HUES6 (cell line): ENCODE data around the gene AGPS.

Source experiments
- H3K27ac ChIP-seq: 2 replicates; pipeline ENCODE4 v1.7.0; 2013; ENCODE audit warnings: low read depth, mild to moderate bottlenecking, low read length, inconsistent platforms
- H3K27me3 ChIP-seq: 2 replicates; pipeline ENCODE4 v1.6.1; 2013; ENCODE audit warnings: low read length; ENCODE audit not compliant: control insufficient read depth, insufficient read depth
- H3K36me3 ChIP-seq: 2 replicates; pipeline ENCODE4 v1.6.1; 2013; ENCODE audit warnings: low read length; ENCODE audit not compliant: control insufficient read depth, insufficient read depth
- H3K4me1 ChIP-seq: 2 replicates; pipeline ENCODE4 v1.6.1; 2013; ENCODE audit warnings: low read length; ENCODE audit not compliant: control insufficient read depth, insufficient read depth
- H3K4me3 ChIP-seq: 2 replicates; pipeline ENCODE4 v1.5.1; 2013; ENCODE audit warnings: low read depth, low read length
- H3K9ac ChIP-seq: one replicate; pipeline ENCODE4 v1.6.1; 2013; ENCODE audit warnings: mild to moderate bottlenecking, low read length
- H3K9me3 ChIP-seq: 2 replicates; pipeline ENCODE4 v1.6.1; 2013; ENCODE audit warnings: low read depth, low read length; ENCODE audit not compliant: control insufficient read depth, insufficient read depth

The AGPS gene

DNA sequence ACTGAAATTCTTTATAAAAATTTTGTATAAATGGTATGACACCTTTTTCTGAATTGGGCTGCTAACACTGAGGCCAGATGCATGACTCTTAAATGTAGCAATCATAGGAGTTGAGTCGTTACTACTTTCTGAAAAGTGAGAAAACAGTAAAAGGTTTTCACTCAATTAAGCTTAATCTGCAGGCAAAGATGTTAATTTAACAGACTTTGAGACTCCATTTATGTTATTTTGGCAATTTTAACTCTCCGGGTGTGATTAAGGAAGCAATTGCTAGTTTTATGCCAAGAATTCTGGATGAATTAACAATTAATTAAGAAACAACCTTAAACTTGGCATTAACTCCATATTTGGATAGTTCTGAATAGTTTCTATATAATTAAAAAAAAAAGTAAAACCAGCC, 104.3 kb downstream of the AGPS start:
- Histone ChIP-seq H3K4me3 (no peak overlapping the region), H3K9me3 (no peaks in the 10 kb centered on the region), H3K27ac (no peak overlapping the region), H3K36me3 (peaks cover 9% of the 10 kb centered on the region; the same call in 1 of the 2 replicates), H3K27me3 (no peaks in the 10 kb centered on the region), H3K9ac (no peak overlapping the region), H3K4me1 (no peaks in the 10 kb centered on the region)

DNA sequence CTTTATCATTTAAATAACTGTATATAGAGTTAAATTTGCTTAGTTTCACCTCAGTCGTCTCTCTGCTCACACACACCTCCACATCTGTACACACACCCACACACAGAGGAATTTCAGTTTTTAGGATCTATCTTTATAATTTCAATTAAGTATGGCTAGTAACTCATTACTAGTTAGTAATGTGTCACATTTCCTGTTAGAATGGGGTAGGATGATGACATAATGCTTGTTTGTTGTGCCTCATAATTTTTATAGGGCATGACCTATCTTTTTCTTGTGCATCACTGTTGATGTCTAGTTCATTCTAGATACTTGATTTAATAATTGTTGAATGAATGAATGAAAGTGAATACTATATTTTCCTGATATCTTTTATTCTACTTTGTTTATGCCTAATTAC, 108.6 kb downstream of the AGPS start:
- H3K9me3 ChIP-seq: no peaks in the 10 kb centered on the region
- no peak overlapping the region for H3K27ac ChIP-seq
- no peak overlapping the region for H3K4me3 ChIP-seq
- H3K4me1 ChIP-seq: no peaks in the 10 kb centered on the region
- no peaks in the 10 kb centered on the region for H3K27me3 ChIP-seq
- H3K36me3 ChIP-seq: 0 out of 2 replicates have a peak, but pooled peaks cover 3% of the 10 kb centered on the region
- H3K9ac ChIP-seq: no peak overlapping the region

DNA sequence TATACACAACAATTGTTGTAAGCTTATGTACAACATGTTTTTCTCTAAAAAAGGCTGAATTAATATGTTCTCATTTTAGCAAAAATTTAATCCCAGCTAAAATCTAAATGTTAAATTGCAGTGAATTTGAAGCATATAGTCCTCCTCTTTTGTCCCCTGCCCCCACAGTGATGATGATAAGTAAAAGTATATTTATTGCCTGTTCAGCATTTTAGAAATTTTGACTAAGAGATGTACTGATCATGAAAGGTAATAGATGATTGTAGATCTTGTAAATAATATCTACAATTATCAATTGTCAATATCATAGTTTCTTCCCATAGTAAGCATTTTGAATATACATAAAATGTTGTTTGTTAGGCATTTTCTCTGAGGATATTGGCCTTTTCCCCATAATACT, 113.9 kb downstream of the AGPS start:
- no peak overlapping the region for H3K27ac ChIP-seq
- H3K36me3 ChIP-seq: peaks cover 8% of the 10 kb centered on the region; the same call in 1 of the 2 replicates
- no peak overlapping the region for H3K4me3 ChIP-seq
- no peak overlapping the region for H3K9ac ChIP-seq
- no peaks in the 10 kb centered on the region for H3K4me1 ChIP-seq
- H3K9me3 ChIP-seq: no peaks in the 10 kb centered on the region
- H3K27me3 ChIP-seq: no peaks in the 10 kb centered on the region

DNA sequence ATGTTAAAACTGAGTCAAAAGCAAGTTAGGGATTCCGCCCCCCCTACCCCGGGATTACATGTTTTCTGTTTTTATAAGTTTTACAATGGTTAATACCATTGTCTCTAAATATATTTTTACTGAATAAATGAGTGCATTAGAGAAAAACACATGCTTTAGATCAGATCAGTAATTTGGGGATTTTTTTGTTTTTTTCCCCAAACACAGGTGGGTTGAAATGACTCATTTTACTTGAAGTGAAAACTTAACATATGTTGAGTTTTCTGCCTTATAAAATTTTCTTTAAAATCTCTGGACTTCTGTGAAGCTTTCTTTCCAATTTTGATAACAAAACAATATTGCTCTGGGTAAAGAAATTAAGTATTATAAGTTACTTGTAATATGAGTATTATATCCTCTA, 114.4 kb downstream of the AGPS start:
- H3K9me3 ChIP-seq: no peaks in the 10 kb centered on the region
- H3K4me3 ChIP-seq: no peak overlapping the region
- H3K27me3 ChIP-seq: no peaks in the 10 kb centered on the region
- H3K4me1 ChIP-seq: no peaks in the 10 kb centered on the region
- H3K27ac ChIP-seq: no peak overlapping the region
- no peak overlapping the region for H3K9ac ChIP-seq
- H3K36me3 ChIP-seq: peaks cover 8% of the 10 kb centered on the region; the same call in 1 of the 2 replicates

DNA sequence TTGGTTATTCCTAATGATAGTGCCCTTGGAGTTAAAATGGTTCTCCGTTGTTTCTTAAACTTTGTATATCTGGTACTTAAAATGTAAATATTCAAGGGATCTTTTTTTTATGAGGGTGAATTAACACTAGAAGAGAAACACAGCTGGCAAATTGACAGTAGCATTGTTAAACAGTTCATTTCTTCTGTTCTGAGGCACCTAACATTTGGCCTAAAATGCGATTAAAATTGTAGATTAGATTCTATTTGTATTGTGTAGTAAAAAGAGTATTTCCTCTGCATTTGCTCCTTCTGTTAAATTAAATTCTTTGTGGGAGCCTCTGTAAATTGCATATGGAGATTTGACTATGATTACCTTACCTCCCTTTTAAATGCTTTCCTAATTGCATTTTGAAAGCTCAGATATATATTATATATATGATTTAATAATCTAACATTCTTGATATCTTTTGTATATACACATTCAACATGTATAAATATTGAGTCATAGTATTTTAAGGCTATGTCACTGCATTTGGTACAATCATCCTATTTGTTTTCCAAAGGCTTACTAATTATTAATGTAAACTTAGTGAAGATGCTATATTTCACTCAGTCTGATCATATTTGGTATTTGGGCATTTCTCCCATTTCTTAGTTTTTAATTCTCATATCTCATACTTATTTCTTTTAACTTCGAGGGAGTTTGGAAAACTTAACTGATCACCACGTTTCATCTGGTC, 124.4 kb downstream of the AGPS start:
- no peak overlapping the region for H3K4me3 ChIP-seq
- H3K27me3 ChIP-seq: no peaks in the 10 kb centered on the region
- H3K9me3 ChIP-seq: no peaks in the 10 kb centered on the region
- no peak overlapping the region for H3K9ac ChIP-seq
- H3K27ac ChIP-seq: no peak overlapping the region
- peaks cover 9% of the 10 kb centered on the region; the same call in 1 of the 2 replicates for H3K36me3 ChIP-seq
- H3K4me1 ChIP-seq: peaks cover 28% of the 10 kb centered on the region

DNA sequence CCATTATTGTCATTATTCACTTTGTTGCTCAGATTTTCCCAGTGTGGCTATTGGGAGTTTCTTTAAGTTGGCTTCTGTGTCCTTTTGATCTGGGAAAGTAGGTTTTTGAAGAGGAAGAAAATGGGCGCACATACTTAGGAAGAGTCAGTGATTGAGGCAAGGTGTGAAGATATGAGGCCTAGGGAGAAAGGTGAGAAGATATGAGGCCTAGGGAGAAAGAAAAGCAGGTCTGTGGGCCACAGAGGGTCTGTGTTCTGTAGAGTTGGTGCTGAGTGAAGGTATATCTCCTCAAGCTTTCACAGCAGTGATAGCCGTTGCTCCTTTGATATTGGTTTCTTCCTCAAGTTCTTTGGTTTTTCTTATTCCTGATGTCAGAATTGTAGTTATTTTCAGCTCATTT, 126.2 kb downstream of the AGPS start:
- Histone ChIP-seq H3K4me1 (peaks cover 28% of the 10 kb centered on the region), H3K9ac (no peak overlapping the region), H3K36me3 (peaks cover 9% of the 10 kb centered on the region; the same call in 1 of the 2 replicates), H3K27me3 (no peaks in the 10 kb centered on the region), H3K27ac (no peak overlapping the region), H3K9me3 (no peaks in the 10 kb centered on the region), H3K4me3 (no peak overlapping the region)

DNA sequence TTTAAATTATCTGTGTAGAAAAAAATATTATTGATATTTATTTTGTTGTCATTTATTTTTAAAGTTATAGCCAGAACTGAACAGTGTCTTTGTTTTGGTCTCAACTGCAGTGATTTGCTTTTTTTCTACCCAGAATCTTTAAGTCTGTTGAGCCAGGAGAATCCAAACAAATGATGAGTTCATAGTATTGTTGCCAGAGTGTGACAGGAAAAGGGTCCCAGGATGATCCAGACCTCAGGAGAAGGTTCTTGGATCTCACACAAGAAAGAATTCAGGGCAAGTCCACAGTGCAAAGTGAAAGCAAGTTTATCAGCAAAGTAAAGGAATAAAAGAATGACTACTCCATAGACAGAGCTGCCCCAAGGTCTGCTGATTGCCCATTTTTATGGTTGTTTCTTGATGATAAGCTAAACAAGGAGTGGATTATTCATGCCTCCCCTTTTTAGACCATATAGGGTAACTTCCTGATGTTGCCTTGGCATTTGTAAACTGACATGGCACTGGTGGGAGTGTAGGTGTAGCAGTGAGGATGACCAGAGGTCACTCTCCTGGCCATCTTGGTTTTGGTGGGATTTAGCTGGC, 127.1 kb downstream of the AGPS start:
- peaks cover 6% of the 10 kb centered on the region; the same call in 1 of the 2 replicates for H3K36me3 ChIP-seq
- H3K9ac ChIP-seq: no peak overlapping the region
- H3K9me3 ChIP-seq: no peaks in the 10 kb centered on the region
- no peak overlapping the region for H3K4me3 ChIP-seq
- peaks cover 24% of the 10 kb centered on the region for H3K4me1 ChIP-seq
- no peaks in the 10 kb centered on the region for H3K27me3 ChIP-seq
- no peak overlapping the region for H3K27ac ChIP-seq

DNA sequence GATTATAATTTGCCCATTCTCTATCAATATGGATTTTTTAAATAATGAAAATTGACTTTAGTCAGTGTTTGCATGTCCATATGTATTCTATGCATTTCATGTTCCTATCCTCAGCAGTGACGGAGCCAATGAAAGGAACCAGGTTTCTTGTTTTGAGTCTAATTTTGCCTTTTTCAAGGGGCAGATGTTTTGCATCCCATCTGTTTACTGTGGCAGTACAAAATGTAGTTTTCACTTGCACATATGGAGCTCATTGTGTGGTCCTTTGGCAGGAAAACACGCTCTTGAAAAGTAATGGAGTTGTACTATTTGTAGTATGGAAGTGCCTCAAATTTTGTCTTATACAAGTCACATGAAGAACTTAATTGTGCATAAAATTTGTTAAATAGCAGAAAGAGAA, 127.8 kb downstream of the AGPS start:
- H3K9me3 ChIP-seq: no peaks in the 10 kb centered on the region
- H3K4me1 ChIP-seq: peaks cover 17% of the 10 kb centered on the region
- H3K9ac ChIP-seq: no peak overlapping the region
- no peak overlapping the region for H3K27ac ChIP-seq
- no peak overlapping the region for H3K4me3 ChIP-seq
- peaks cover 6% of the 10 kb centered on the region; the same call in 1 of the 2 replicates for H3K36me3 ChIP-seq
- H3K27me3 ChIP-seq: no peaks in the 10 kb centered on the region

DNA sequence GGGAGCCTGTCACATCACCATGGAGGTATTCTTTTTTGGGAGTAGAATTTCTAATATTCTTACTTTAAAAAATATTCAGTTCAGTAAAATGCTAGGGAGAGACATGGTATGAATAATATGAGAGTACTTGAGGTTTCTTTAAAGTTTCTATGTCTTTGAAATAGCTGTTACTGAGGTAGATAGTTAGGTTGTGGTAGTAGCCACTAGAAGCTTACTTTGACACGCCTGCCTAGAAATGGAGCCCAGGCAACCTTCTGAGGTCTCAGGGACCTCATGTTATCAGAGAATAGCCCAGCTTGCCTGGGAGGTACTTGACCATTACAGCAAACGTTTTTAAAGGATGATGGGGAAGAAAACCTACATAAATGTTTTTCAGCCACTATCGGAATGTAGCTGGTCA, 131.2 kb downstream of the AGPS start:
- Histone ChIP-seq H3K4me1 (peaks cover 9% of the 10 kb centered on the region; the same call in 1 of the 2 replicates), H3K27ac (no peak overlapping the region), H3K36me3 (peaks cover 6% of the 10 kb centered on the region; the same call in 1 of the 2 replicates), H3K9ac (no peak overlapping the region), H3K27me3 (no peaks in the 10 kb centered on the region), H3K9me3 (no peaks in the 10 kb centered on the region), H3K4me3 (no peak overlapping the region)

DNA sequence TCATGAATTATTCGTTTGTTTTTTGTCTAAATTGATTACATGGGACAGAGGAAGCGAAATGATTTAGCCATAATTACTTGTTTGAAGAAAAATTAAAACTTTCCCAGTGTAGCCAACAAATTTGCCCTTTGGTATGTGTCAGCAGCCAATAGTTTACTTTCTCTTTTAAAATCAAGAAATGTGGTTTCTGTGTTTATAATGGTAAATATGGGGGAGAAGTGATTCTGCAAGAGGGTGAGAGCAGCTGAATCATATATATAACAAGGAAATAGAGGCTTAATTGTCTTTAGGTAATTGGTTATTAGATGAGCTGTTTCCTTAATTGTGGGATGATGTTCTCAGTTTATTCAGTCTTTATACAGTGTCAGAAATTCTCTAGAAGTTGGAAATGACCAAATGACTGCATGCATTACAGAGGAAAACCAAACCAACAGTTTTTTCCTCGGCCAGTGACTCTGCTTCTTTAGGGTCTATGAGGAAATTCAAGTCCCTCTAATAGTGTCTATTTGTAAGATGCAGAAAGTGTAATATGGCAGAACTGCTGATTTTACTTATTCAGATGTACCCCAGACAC, 132.9 kb downstream of the AGPS start:
- peaks cover 6% of the 10 kb centered on the region; the same call in 1 of the 2 replicates for H3K36me3 ChIP-seq
- no peak overlapping the region for H3K4me3 ChIP-seq
- peaks cover 21% of the 10 kb centered on the region; the same call in 1 of the 2 replicates for H3K4me1 ChIP-seq
- no peaks in the 10 kb centered on the region for H3K27me3 ChIP-seq
- H3K27ac ChIP-seq: no peak overlapping the region
- no peaks in the 10 kb centered on the region for H3K9me3 ChIP-seq
- H3K9ac ChIP-seq: no peak overlapping the region

DNA sequence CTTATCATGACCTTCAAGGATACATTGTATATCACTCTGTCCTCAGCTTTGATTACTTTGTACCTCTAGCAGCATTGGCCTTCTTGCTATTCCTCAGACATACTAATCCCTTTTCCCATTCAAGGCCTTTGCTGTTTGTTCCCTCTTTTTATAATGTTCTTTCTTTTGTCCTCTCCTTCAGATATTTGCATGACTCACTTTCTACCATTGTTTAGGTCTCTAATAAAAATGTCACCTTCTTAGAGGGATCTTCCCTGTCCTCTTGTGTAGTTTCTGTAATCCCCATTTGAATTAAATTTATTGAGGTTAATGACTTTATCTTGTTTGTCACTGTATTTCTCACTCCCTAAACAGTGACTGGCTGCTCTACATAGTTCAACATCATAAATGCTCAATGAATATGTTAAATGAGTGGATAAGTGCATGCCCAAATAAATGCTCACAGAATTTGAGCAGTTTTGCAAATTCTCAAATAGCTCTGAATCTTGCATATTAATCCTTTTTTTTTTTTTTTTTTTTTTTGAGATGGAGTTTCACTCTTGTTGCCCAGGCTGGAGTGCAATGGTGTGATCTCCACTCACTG, 135.9 kb downstream of the AGPS start:
- H3K27ac ChIP-seq: no peak overlapping the region
- H3K27me3 ChIP-seq: no peaks in the 10 kb centered on the region
- H3K36me3 ChIP-seq: no peaks in the 10 kb centered on the region
- H3K9me3 ChIP-seq: no peaks in the 10 kb centered on the region
- H3K4me3 ChIP-seq: no peak overlapping the region
- peaks cover 23% of the 10 kb centered on the region; the same call in 1 of the 2 replicates for H3K4me1 ChIP-seq
- H3K9ac ChIP-seq: no peak overlapping the region
